A673 (cell line): ENCODE data around the gene GUCA2A. TPM values are rescaled to one million over a fixed set of nuclear protein-coding genes. Genes with fewer than 3 reads are reported as not detected.

Experiments used
- BruUV-seq: library from RNA; stranded (reverse); fragments of 400-500 nt; replicated peaks from 2 replicates; lab custom pipeline; 2021; lab: Mats Ljungman, UMichigan
- CTCF ChIA-PET: fragments of 300-600 bp; sonication (Branson Sonifier 250); formaldehyde crosslinking; loops from one replicate; lab custom pipeline; 2022; ENCODE audit warnings: antibody characterized with exemption; lab: Charles Lee
- POLR2A ChIA-PET: fragments of 300-600 bp; sonication (Branson Sonifier 250); formaldehyde crosslinking; loops from one replicate; lab custom pipeline; 2022; ENCODE audit warnings: antibody characterized with exemption; ENCODE audit not compliant: low non-redundant PET; lab: Charles Lee
- DNase-seq: peaks from one replicate; pipeline ENCODE4 v3.0.0-alpha.2; 2015; ENCODE audit warnings: low spot score
- H3K27ac ChIP-seq: fragments of 200-600 bp; sonication (generic); 2 replicates; pipeline ENCODE4 v1.5.1; 2016; ENCODE audit warnings: mixed run types, low read depth, mild to moderate bottlenecking, mixed read lengths, antibody characterized with exemption, low read length; ENCODE audit not compliant: poor library complexity, severe bottlenecking
- H3K27me3 ChIP-seq: fragments of 200-600 bp; sonication (generic); replicated peaks from 2 replicates; pipeline ENCODE4 v1.6.1; 2017; ENCODE audit warnings: mixed run types, low read depth, mild to moderate bottlenecking, mixed read lengths, antibody characterized with exemption, low read length; ENCODE audit not compliant: insufficient read depth, poor library complexity
- H3K36me3 ChIP-seq: fragments of 200-600 bp; sonication (generic); 2 replicates; pipeline ENCODE4 v1.6.1; 2016; ENCODE audit warnings: mixed run types, mild to moderate bottlenecking, mixed read lengths, antibody characterized with exemption, low read length; ENCODE audit not compliant: insufficient read depth, poor library complexity, severe bottlenecking
- H3K4me1 ChIP-seq: fragments of 200-600 bp; sonication (generic); 2 replicates; pipeline ENCODE4 v1.6.1; 2017; ENCODE audit warnings: mixed run types, mild to moderate bottlenecking, mixed read lengths, antibody characterized with exemption, low read length; ENCODE audit not compliant: insufficient read depth, poor library complexity, severe bottlenecking
- H3K4me3 ChIP-seq: fragments of 200-600 bp; sonication (generic); 2 replicates; pipeline ENCODE4 v1.5.1; 2016; ENCODE audit warnings: low read depth, mixed run types, mild to moderate bottlenecking, mixed read lengths, low read length; ENCODE audit not compliant: poor library complexity, severe bottlenecking
- H3K9me3 ChIP-seq: fragments of 200-600 bp; sonication (generic); 2 replicates; pipeline ENCODE4 v1.6.1; 2016; ENCODE audit warnings: mixed run types, low read depth, mild to moderate bottlenecking, mixed read lengths, antibody characterized with exemption, low read length; ENCODE audit not compliant: poor library complexity, severe bottlenecking
- EZH2 ChIP-seq: fragments of 200-600 bp; sonication (generic); IDR thresholded peaks from 2 replicates; pipeline ENCODE4 v1.6.1; 2017; ENCODE audit warnings: borderline replicate concordance, low read depth, mild to moderate bottlenecking, mixed read lengths, antibody characterized with exemption, low read length; ENCODE audit not compliant: poor library complexity, severe bottlenecking
- intact Hi-C: fragments of 100-400 bp; cut with micrococcal nuclease; formaldehyde crosslinking; loops from one replicate; pipeline ENCODE4 v1.10.0; 2022; ENCODE audit not compliant: unreplicated experiment
- total RNA-seq: library from RNA; stranded (reverse); gene quantifications from 2 replicates; pipeline ENCODE4 v1.2.3, GENCODE V29; 2021
- TF ChIP-seq, protein P1 (sequence below): fragments of 300-800, 200-600 bp; sonication (generic); conservative IDR thresholded peaks from 2 replicates; pipeline ENCODE4 v1.5.1; 2017; ENCODE audit warnings: low read depth, mild to moderate bottlenecking, antibody characterized with exemption, low read length, moderate library complexity, mixed read lengths

The GUCA2A gene
- total RNA-seq, 1 experiment from 2014 or later: not detected

DNA sequence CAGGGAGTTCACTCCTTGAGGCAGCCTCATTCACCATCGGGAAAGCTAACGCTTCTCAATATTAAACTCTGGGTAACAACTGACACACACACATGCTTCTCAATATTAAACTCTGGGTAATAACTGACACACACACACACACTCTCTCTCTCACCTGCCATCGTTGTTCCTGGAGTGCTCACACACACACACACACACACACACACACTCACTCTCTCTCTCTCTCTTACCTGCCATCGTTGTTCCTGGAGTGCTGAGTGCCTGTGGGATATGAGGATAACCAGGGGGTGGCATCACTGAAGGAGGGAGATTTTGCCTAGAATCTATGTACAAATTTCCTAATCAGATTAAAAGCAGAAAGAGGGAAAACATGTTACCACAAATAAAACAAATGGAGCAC lies 17.1 kb upstream of the GUCA2A start:
- Histone ChIP-seq H3K4me3 (no peak overlapping the region), H3K27me3 (no peaks in the 10 kb centered on the region), H3K9me3 (no peaks in the 10 kb centered on the region), H3K36me3 (no peaks in the 10 kb centered on the region), H3K27ac (no peak overlapping the region), H3K4me1 (peaks cover 3% of the 10 kb centered on the region)
- no TSS peak for BruUV-seq
- TF ChIP-seq, protein P1, sequence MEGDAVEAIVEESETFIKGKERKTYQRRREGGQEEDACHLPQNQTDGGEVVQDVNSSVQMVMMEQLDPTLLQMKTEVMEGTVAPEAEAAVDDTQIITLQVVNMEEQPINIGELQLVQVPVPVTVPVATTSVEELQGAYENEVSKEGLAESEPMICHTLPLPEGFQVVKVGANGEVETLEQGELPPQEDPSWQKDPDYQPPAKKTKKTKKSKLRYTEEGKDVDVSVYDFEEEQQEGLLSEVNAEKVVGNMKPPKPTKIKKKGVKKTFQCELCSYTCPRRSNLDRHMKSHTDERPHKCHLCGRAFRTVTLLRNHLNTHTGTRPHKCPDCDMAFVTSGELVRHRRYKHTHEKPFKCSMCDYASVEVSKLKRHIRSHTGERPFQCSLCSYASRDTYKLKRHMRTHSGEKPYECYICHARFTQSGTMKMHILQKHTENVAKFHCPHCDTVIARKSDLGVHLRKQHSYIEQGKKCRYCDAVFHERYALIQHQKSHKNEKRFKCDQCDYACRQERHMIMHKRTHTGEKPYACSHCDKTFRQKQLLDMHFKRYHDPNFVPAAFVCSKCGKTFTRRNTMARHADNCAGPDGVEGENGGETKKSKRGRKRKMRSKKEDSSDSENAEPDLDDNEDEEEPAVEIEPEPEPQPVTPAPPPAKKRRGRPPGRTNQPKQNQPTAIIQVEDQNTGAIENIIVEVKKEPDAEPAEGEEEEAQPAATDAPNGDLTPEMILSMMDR: no peak
- TF ChIP-seq EZH2: no peak
- ChIA-PET CTCF (no interaction called here), POLR2A (no interaction called here)
- intact Hi-C loops: no loop called here
- no peak for DNase-seq

DNA sequence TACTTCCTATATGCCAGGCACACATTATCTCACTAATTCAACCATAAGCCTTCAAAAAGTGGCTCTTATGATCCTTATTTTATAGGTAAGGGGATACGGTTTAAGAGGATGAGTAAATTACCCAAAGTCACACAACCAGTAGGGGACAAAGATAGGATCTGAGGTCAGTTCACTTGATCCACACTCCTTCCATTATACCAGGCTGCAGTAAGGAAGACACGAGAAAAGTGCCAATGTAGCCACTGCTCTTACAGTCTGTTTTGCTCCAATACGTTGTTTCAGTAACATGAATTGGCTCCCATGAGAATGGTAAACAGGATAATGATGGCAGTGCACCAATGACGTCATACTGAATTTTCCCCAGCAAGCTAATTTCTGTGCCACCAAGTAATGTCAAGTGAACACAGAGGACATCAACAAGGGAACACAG lies 15.4 kb upstream of the GUCA2A start:
- intact Hi-C loops: loop anchor here (10.0 kb wide), 1 partner anchor 155 kb away; the partner anchor contains the start of gene FOXJ3
- TF ChIP-seq EZH2: no peak
- TF ChIP-seq, protein P1: no peak
- H3K27ac ChIP-seq: no peak overlapping the region
- ChIA-PET POLR2A (no interaction called here), CTCF (no interaction called here)
- no peaks in the 10 kb centered on the region for H3K9me3 ChIP-seq
- no peaks in the 10 kb centered on the region for H3K27me3 ChIP-seq
- peak; percentile 49 for DNase-seq
- H3K4me1 ChIP-seq: peaks cover 3% of the 10 kb centered on the region
- H3K36me3 ChIP-seq: no peaks in the 10 kb centered on the region
- no peak overlapping the region for H3K4me3 ChIP-seq
- BruUV-seq: no TSS peak

DNA sequence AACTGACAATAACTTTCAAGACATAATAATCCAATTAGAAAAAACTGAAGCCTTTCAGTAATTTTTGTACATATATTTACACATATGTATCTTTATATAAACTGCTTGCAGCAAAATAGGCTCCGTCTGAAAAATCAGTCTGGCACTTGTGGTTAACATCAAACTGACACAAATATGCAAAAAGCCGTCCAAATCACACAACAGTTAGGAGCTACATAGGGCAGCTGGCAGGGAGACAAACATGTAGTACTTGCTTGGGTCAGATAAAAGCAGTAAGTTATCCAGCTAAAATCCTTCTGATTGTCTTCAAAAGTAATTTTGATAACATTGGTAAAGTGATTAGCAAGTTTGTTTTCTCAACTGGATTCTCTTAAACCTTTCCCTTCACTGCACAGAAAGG lies 14.7 kb upstream of the GUCA2A start:
- H3K9me3 ChIP-seq: no peaks in the 10 kb centered on the region
- no peaks in the 10 kb centered on the region for H3K27me3 ChIP-seq
- no peak overlapping the region for H3K27ac ChIP-seq
- TF ChIP-seq EZH2: no peak
- TF ChIP-seq, protein P1: no peak
- H3K36me3 ChIP-seq: no peaks in the 10 kb centered on the region
- DNase-seq: no peak
- H3K4me1 ChIP-seq: peaks cover 3% of the 10 kb centered on the region
- no peak overlapping the region for H3K4me3 ChIP-seq
- ChIA-PET POLR2A (no interaction called here), CTCF (no interaction called here)
- BruUV-seq: no TSS peak
- intact Hi-C loops: loop anchor here (10.0 kb wide), 1 partner anchor 156 kb away; the partner anchor contains the start of gene FOXJ3
